Measurements from ENCODE around the gene C14orf93.

- TF ChIP-seq, protein P1, sequence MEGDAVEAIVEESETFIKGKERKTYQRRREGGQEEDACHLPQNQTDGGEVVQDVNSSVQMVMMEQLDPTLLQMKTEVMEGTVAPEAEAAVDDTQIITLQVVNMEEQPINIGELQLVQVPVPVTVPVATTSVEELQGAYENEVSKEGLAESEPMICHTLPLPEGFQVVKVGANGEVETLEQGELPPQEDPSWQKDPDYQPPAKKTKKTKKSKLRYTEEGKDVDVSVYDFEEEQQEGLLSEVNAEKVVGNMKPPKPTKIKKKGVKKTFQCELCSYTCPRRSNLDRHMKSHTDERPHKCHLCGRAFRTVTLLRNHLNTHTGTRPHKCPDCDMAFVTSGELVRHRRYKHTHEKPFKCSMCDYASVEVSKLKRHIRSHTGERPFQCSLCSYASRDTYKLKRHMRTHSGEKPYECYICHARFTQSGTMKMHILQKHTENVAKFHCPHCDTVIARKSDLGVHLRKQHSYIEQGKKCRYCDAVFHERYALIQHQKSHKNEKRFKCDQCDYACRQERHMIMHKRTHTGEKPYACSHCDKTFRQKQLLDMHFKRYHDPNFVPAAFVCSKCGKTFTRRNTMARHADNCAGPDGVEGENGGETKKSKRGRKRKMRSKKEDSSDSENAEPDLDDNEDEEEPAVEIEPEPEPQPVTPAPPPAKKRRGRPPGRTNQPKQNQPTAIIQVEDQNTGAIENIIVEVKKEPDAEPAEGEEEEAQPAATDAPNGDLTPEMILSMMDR (IDR thresholded peaks at IDR 0.05), result no peak
- no peak for TF ChIP-seq POLR2A (IDR thresholded peaks at IDR 0.05)
These were observed 3.3 kb upstream of the C14orf93 start for GRCh38 chr14:23013054-23013748.
